Breast epithelium (tissue), 3 donors: ENCODE data around the gene COL6A5.

ENCODE experiments used
- POLR2A ChIP-seq: fragments of 450-650 bp; IDR thresholded peaks from one replicate; pipeline ENCODE4 v1.6.1; 2016; ENCODE audit warnings: antibody characterized with exemption, mild to moderate bottlenecking, moderate library complexity
- POLR2AphosphoS5 ChIP-seq, 3 donors: sonication (generic); formaldehyde crosslinking; IDR thresholded peaks; one replicate each; pipeline ENCODE4 v1.6.1; 2017; ENCODE audit warnings: antibody characterized with exemption in 3 of 3
- TF ChIP-seq, protein P1 (sequence below), 3 donors: fragments of 450-650 bp; IDR thresholded peaks; one replicate each; pipeline ENCODE4 v1.5.1; 2016 to 2017; ENCODE audit warnings: antibody characterized with exemption in 3 of 3, mild to moderate bottlenecking in 3 of 3, moderate library complexity in 3 of 3

DNA sequence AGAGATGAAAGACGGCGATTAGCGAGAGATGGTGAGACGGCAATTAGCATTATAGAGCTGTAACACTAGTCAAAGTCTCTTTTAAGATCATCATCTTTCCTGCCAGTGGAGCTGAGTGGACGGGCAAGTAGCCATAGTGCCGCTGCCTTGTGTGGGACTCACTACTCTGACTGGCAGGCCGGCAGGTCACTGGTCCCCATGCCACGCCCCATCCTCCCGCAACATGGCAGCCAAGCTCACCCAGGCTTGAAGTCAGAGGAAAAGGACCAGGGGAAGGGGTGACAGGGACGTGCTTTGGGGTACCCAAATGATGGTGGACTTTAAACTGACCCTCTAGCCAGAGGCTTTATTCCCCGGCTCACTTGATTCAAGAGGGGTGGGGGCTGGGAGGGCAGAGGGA is 44.6 kb upstream of the COL6A5 start:
- TF ChIP-seq, protein P1, sequence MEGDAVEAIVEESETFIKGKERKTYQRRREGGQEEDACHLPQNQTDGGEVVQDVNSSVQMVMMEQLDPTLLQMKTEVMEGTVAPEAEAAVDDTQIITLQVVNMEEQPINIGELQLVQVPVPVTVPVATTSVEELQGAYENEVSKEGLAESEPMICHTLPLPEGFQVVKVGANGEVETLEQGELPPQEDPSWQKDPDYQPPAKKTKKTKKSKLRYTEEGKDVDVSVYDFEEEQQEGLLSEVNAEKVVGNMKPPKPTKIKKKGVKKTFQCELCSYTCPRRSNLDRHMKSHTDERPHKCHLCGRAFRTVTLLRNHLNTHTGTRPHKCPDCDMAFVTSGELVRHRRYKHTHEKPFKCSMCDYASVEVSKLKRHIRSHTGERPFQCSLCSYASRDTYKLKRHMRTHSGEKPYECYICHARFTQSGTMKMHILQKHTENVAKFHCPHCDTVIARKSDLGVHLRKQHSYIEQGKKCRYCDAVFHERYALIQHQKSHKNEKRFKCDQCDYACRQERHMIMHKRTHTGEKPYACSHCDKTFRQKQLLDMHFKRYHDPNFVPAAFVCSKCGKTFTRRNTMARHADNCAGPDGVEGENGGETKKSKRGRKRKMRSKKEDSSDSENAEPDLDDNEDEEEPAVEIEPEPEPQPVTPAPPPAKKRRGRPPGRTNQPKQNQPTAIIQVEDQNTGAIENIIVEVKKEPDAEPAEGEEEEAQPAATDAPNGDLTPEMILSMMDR (IDR thresholded peaks at IDR 0.05) = no peak
- TF ChIP-seq POLR2AphosphoS5 (IDR thresholded peaks at IDR 0.05) = no peak
- TF ChIP-seq POLR2A = no peak
